ENCODE results near the gene BCL2L2. TPM values are rescaled to one million over a fixed set of nuclear protein-coding genes. Genes with fewer than 3 reads are reported as not detected.
A peak's percentile ranks its signal among the peaks of the same experiment; 100 is the strongest.

BCL2L2 gene
- total and polyA plus RNA-seq, 9 of the 15 experiments (the other 6 are each of a cell fraction or from before 2014, with no cell fraction given): 2.6 to 32.5 (median 14.7) TPM

- TF ChIP-seq ZNF12 (CRISPR knock-in tag; IDR thresholded peaks at IDR 0.05): no peak
- TF ChIP-seq ZNF282 (CRISPR knock-in tag; IDR thresholded peaks at IDR 0.05): no peak
- no peak for TF ChIP-seq HDAC6 (IDR thresholded peaks at IDR 0.05; ENCODE audit: low read depth, low read length)
- no peak for TF ChIP-seq RBM14 (IDR thresholded peaks at IDR 0.05; ENCODE audit: borderline replicate concordance, insufficient read depth, low read depth, low read length)
- no peak for TF ChIP-seq HNRNPL (IDR thresholded peaks at IDR 0.05; ENCODE audit: low read depth, low read length)
- TF ChIP-seq ZNF165 (CRISPR knock-in tag; IDR thresholded peaks at IDR 0.05; ENCODE audit: borderline replicate concordance): no peak
- no peak for TF ChIP-seq SAFB (IDR thresholded peaks at IDR 0.05; ENCODE audit: borderline replicate concordance, low read depth, low read length)
- TF ChIP-seq ZNF766 (CRISPR knock-in tag; conservative IDR thresholded peaks at IDR 0.05): peak; percentile 74
- TF ChIP-seq POLR2AphosphoS5 (IDR thresholded peaks at IDR 0.05; ENCODE audit: control insufficient read depth, insufficient read depth, low read depth, low read length): no peak; the same call in 1 of the 2 replicates
- no peak for TF ChIP-seq ZNF324 (CRISPR knock-in tag; IDR thresholded peaks at IDR 0.05)
- peak; percentile 78; the same call in 1 of the 2 replicates for TF ChIP-seq BRD4 (IDR thresholded peaks at IDR 0.05)
- TF ChIP-seq ELF2 (CRISPR knock-in tag; IDR thresholded peaks at IDR 0.05): peak; percentile 31; the same call in 1 of the 2 replicates
- TF ChIP-seq CEBPB (tag; IDR thresholded peaks at IDR 0.05): peak; percentile 89
- peak; percentile 60; the same call in 1 of the 2 replicates for TF ChIP-seq OTX1 (CRISPR knock-in tag; IDR thresholded peaks at IDR 0.05)
- 0 out of 2 replicates have a peak, but pooled peaks have one; percentile 31 for TF ChIP-seq MYNN (IDR thresholded peaks at IDR 0.05)
- no peak for TF ChIP-seq MYNN (CRISPR knock-in tag; IDR thresholded peaks at IDR 0.05)
- TF ChIP-seq MAFF (IDR thresholded peaks at IDR 0.05; ENCODE audit: low read length): no peak; the same call in 1 of the 2 replicates
- TF ChIP-seq HMG20A (CRISPR knock-in tag; conservative IDR thresholded peaks at IDR 0.05): no peak
- TF ChIP-seq ZBTB11 (CRISPR knock-in tag; IDR thresholded peaks at IDR 0.05): peak in 1 of 3 experiments; percentile 74; a peak in 1 of 6 replicates
- no peak for TF ChIP-seq NCOR1 (IDR thresholded peaks at IDR 0.05)
- TF ChIP-seq PKNOX1 (IDR thresholded peaks at IDR 0.05): peak; percentile 100
- TF ChIP-seq ZNF780A (CRISPR knock-in tag; IDR thresholded peaks at IDR 0.05): no peak
- 0 out of 2 replicates have a peak, but pooled peaks have one; percentile 35 for TF ChIP-seq KLF10 (CRISPR knock-in tag; IDR thresholded peaks at IDR 0.05)
- no peak; the same call in 1 of the 2 replicates for TF ChIP-seq HEY1 (CRISPR knock-in tag; IDR thresholded peaks at IDR 0.05; ENCODE audit: borderline replicate concordance)
Measured at GRCh38 chr14:23320584-23321571, 14.2 kb downstream of the BCL2L2 start, which contains the start of gene PABPN1 (continued).

Measured in K562 (cell line).